WTC11 (cell line): ENCODE results near the gene UGT8. TPM values are rescaled to one million over a fixed set of nuclear protein-coding genes. Genes with fewer than 3 reads are reported as not detected.

Source experiments
- ATAC-seq: fragments of 200-7000 bp; cut with Tn5 transposase; 2 replicates; pipeline ENCODE4 v1.10.0; 2021; ENCODE audit warnings: mild to moderate bottlenecking, moderate library complexity
- CTCF ChIA-PET: fragments of 300-600 bp; sonication (Branson Sonifier 250); formaldehyde crosslinking; loops from one replicate; lab custom pipeline; 2021; ENCODE audit warnings: antibody characterized with exemption; lab: Charles Lee
- POLR2A ChIA-PET: fragments of 350-600 bp; sonication (Branson Sonifier 250); formaldehyde crosslinking; loops from one replicate; lab custom pipeline; 2021; ENCODE audit warnings: antibody characterized with exemption; lab: Charles Lee
- DNase-seq: peaks from one replicate; pipeline ENCODE4 v3.0.0; 2021; ENCODE audit warnings: low spot score
- H3K27ac Mint-ChIP-seq: 2 replicates; pipeline ENCODE4 v1.8.0; 2021; ENCODE audit warnings: mixed read lengths
- H3K27me3 Mint-ChIP-seq: 2 replicates; pipeline ENCODE4 v1.8.0; 2021; ENCODE audit warnings: low read depth, mild to moderate bottlenecking, moderate library complexity, mixed read lengths
- H3K36me3 Mint-ChIP-seq: 2 replicates; pipeline ENCODE4 v1.8.0; 2021; ENCODE audit warnings: mixed read lengths
- H3K4me1 Mint-ChIP-seq: 2 replicates; pipeline ENCODE4 v1.8.0; 2022; ENCODE audit warnings: mixed read lengths
- H3K4me3 Mint-ChIP-seq: 2 replicates; pipeline ENCODE4 v1.8.0; 2021; ENCODE audit warnings: mild to moderate bottlenecking, moderate library complexity, mixed read lengths
- H3K9me3 Mint-ChIP-seq: 2 replicates; pipeline ENCODE4 v1.8.0; 2021; ENCODE audit warnings: mixed read lengths
- AR ChIP-seq: fragments of 250-450 bp; sonication (Bioruptor Pico); IDR thresholded peaks from 2 replicates; pipeline ENCODE4 v1.9.0; 2021; ENCODE audit warnings: mild to moderate bottlenecking
- ATF6 ChIP-seq: sonication (generic); formaldehyde crosslinking; IDR thresholded peaks from 2 replicates; pipeline ENCODE4 v1.8.1; 2023; ENCODE audit warnings: mild to moderate bottlenecking, missing genetic modification reagents
- ERG ChIP-seq: fragments of 250-450 bp; sonication (Bioruptor Pico); IDR thresholded peaks from 2 replicates; pipeline ENCODE4 v1.8.0; 2021; ENCODE audit warnings: mild to moderate bottlenecking
- ESRRA ChIP-seq: sonication (generic); formaldehyde crosslinking; IDR thresholded peaks from 2 replicates; pipeline ENCODE4 v1.8.1; 2022; ENCODE audit warnings: mild to moderate bottlenecking, missing genetic modification reagents, borderline replicate concordance
- FOXK1 ChIP-seq: sonication (generic); formaldehyde crosslinking; IDR thresholded peaks from 2 replicates; pipeline ENCODE4 v1.8.0; 2022; ENCODE audit warnings: mild to moderate bottlenecking, moderate library complexity, missing genetic modification reagents
- GABPB1 ChIP-seq: sonication (generic); formaldehyde crosslinking; IDR thresholded peaks from 2 replicates; pipeline ENCODE4 v1.8.1; 2023; ENCODE audit warnings: mild to moderate bottlenecking, missing genetic modification reagents
- GTF2I ChIP-seq: fragments of 250-450 bp; sonication (Bioruptor Pico); conservative IDR thresholded peaks from 2 replicates; pipeline ENCODE4 v1.4.0; 2021; ENCODE audit warnings: mild to moderate bottlenecking
- KAT7 ChIP-seq: sonication (generic); formaldehyde crosslinking; IDR thresholded peaks from 2 replicates; pipeline ENCODE4 v1.8.1; 2023; ENCODE audit warnings: missing genetic modification reagents, mild to moderate bottlenecking, borderline replicate concordance
- NR3C1 ChIP-seq: sonication (generic); formaldehyde crosslinking; conservative IDR thresholded peaks from 2 replicates; pipeline ENCODE4 v1.8.1; 2023; ENCODE audit warnings: low read depth, mild to moderate bottlenecking, missing genetic modification reagents
- RORB ChIP-seq: fragments of 250-450 bp; sonication (Bioruptor Pico); IDR thresholded peaks from 2 replicates; pipeline ENCODE4 v1.9.0; 2021; ENCODE audit warnings: mild to moderate bottlenecking
- SMAD4 ChIP-seq: sonication (generic); formaldehyde crosslinking; IDR thresholded peaks from 2 replicates; pipeline ENCODE4 v1.8.0; 2022; ENCODE audit warnings: mild to moderate bottlenecking, missing genetic modification reagents
- SOX15 ChIP-seq: fragments of 250-450 bp; sonication (Bioruptor Pico); IDR thresholded peaks from 2 replicates; pipeline ENCODE4 v1.9.0; 2021; ENCODE audit warnings: mild to moderate bottlenecking
- SP1 ChIP-seq: sonication (generic); formaldehyde crosslinking; conservative IDR thresholded peaks from 2 replicates; pipeline ENCODE4 v1.8.1; 2022; ENCODE audit warnings: missing genetic modification reagents
- USF1 ChIP-seq: sonication (generic); formaldehyde crosslinking; IDR thresholded peaks from 2 replicates; pipeline ENCODE4 v1.8.0; 2022; ENCODE audit warnings: mild to moderate bottlenecking, missing genetic modification reagents
- ZNF121 ChIP-seq: sonication (generic); formaldehyde crosslinking; IDR thresholded peaks from 2 replicates; pipeline ENCODE4 v1.8.0; 2023; ENCODE audit warnings: missing genetic modification reagents
- ZNF263 ChIP-seq: sonication (generic); formaldehyde crosslinking; IDR thresholded peaks from 2 replicates; pipeline ENCODE4 v1.8.1; 2022; ENCODE audit warnings: low read depth, mild to moderate bottlenecking, moderate library complexity, missing genetic modification reagents
- total RNA-seq: library from RNA; stranded (reverse); gene quantifications from 3 replicates; pipeline ENCODE4 v1.2.3, GENCODE V29; 2021

The UGT8 gene
- total RNA-seq, 1 experiment from 2014 or later, result 30.8 TPM

- CTCF ChIA-PET, result no interaction called here
- DNase-seq (no peak), ATAC-seq (no peak)
- POLR2A ChIA-PET, result no interaction called here
- H3K36me3 Mint-ChIP-seq, result peaks cover 74% of the 10 kb centered on the region
- H3K4me3 Mint-ChIP-seq, result no peak overlapping the region
- peaks cover 25% of the 10 kb centered on the region for H3K4me1 Mint-ChIP-seq
- H3K9me3 Mint-ChIP-seq, result peaks cover 63% of the 10 kb centered on the region
- TF ChIP-seq SMAD4 (CRISPR knock-in tag) (no peak), NR3C1 (no peak), SP1 (CRISPR knock-in tag) (no peak), SOX15 (CRISPR knock-in tag) (no peak), ERG (CRISPR knock-in tag) (no peak), GABPB1 (CRISPR knock-in tag) (no peak)
- no peaks in the 10 kb centered on the region; the same call in 1 of the 2 replicates for H3K27me3 Mint-ChIP-seq
- H3K27ac Mint-ChIP-seq, result no peak overlapping the region
Observed at GRCh38 chr4:114558446-114559020, 40.1 kb upstream of the UGT8 start.

- no peak for ATAC-seq
- ChIA-PET CTCF (no interaction called here), POLR2A (no interaction called here)
- no peak for TF ChIP-seq FOXK1 (CRISPR knock-in tag)
- TF ChIP-seq GTF2I (CRISPR knock-in tag), result no peak
- no peak for TF ChIP-seq ZNF121 (CRISPR knock-in tag)
- TF ChIP-seq AR, result no peak
- TF ChIP-seq ESRRA (CRISPR knock-in tag), result no peak
- TF ChIP-seq ZNF263 (CRISPR knock-in tag), result no peak
- TF ChIP-seq RORB, result no peak
- no peak for TF ChIP-seq USF1 (CRISPR knock-in tag)
- TF ChIP-seq KAT7 (CRISPR knock-in tag), result no peak
- no peak for TF ChIP-seq ATF6
- Mint-ChIP-seq H3K4me1 (peaks cover 41% of the 10 kb centered on the region), H3K27ac (peak overlapping the region; percentile 97), H3K36me3 (peaks cover 49% of the 10 kb centered on the region), H3K4me3 (no peak overlapping the region), H3K9me3 (peaks cover 40% of the 10 kb centered on the region), H3K27me3 (no peaks in the 10 kb centered on the region; the same call in 1 of the 2 replicates)
- DNase-seq, result no peak
Observed at GRCh38 chr4:114561590-114561989, 37.0 kb upstream of the UGT8 start.
